ENCODE measurements around the gene ECHDC1.

DNA sequence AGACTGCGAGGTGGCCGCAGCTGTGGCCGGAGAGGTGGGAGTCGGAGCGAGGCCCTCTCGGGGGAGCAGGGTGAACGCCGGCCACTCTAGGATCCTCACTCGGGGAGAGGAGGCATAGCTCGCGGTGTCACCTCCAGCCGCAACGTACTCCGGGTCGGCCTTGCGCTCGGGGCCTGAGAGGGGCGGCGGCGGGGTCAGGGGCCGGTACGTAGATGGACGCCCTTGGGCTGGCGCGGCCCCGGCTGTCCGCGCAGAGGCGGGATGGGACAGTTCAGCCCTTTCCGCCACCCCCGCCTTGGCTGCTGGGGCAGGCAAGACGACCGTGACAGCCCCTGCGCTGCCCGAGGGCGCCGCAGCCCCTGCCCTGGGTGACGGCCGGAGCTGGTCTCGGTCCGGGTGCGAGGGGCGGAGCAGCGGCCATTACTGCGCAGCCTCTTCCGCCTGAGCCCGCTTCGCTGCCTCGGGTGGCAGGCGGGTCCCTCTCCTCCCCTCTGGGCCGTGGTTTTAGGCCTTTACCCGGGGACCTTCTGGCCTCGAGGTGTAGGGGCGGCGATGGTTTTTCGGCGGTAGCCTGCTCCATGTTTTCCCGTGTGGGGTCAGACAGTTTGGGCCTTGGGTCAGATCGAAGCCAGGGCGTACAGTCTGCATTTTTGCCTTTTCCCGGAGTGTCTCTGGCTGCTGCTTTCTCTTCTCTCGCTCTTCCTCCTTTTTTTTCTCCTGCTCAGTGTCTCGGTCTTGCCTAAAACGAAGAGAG, 76.3 kb downstream of the ECHDC1 start:
- TF ChIP-seq POLR2A (IDR thresholded peaks at IDR 0.05): peak in 1 of 2 donors; percentile 93
- peak in 1 of 2 donors; percentile 94 for TF ChIP-seq POLR2AphosphoS5 (IDR thresholded peaks at IDR 0.05; ENCODE audit: insufficient read depth in 1 of 2, low read depth in 1 of 2)

Measured in vagina (tissue), 2 donors.